Measurements from ENCODE around the gene SUMO3. TPM values are rescaled to one million over a fixed set of nuclear protein-coding genes. Genes with fewer than 3 reads are reported as not detected.

The SUMO3 gene
- total RNA-seq, 1 donor from 2014 or later = 66.0 TPM

GRCh38 chr21:44844256-44844655, 26.4 kb upstream of the SUMO3 start:
- intact Hi-C loops (cut with micrococcal nuclease) = no loop called here
- Mint-ChIP-seq H3K27ac (no peak overlapping the region), H3K9me3 (no peaks in the 10 kb centered on the region), H3K4me3 (no peak overlapping the region), H3K27me3 (peaks cover 26% of the 10 kb centered on the region), H3K36me3 (ENCODE audit: low read depth) (peaks cover 7% of the 10 kb centered on the region), H3K4me1 (peaks cover 15% of the 10 kb centered on the region)
- ChIA-PET POLR2A (no interaction called here), CTCF (no interaction called here)
- no peak for DNase-seq
- no peak for ATAC-seq (ENCODE audit: low read depth)
- TF ChIP-seq CTCF (IDR thresholded peaks at IDR 0.05) = no peak

GRCh38 chr21:44842721-44843445, 25.0 kb upstream of the SUMO3 start:
- no peak overlapping the region for H3K4me3 Mint-ChIP-seq
- peaks cover 32% of the 10 kb centered on the region for H3K27me3 Mint-ChIP-seq
- H3K4me1 Mint-ChIP-seq = peaks cover 15% of the 10 kb centered on the region
- no peak for TF ChIP-seq CTCF (IDR thresholded peaks at IDR 0.05)
- DNase-seq (no peak), ATAC-seq (ENCODE audit: low read depth) (no peak)
- intact Hi-C loops (cut with micrococcal nuclease) = no loop called here
- POLR2A ChIA-PET = no interaction called here
- CTCF ChIA-PET = no interaction called here
- H3K27ac Mint-ChIP-seq = no peak overlapping the region
- H3K9me3 Mint-ChIP-seq = no peaks in the 10 kb centered on the region
- no peaks in the 10 kb centered on the region for H3K36me3 Mint-ChIP-seq (ENCODE audit: low read depth)

GRCh38 chr21:44842087-44842486, 24.2 kb upstream of the SUMO3 start:
- H3K4me3 Mint-ChIP-seq = no peak overlapping the region
- ATAC-seq (ENCODE audit: low read depth) = no peak
- H3K36me3 Mint-ChIP-seq (ENCODE audit: low read depth) = no peaks in the 10 kb centered on the region
- no peaks in the 10 kb centered on the region for H3K9me3 Mint-ChIP-seq
- H3K27me3 Mint-ChIP-seq = peaks cover 32% of the 10 kb centered on the region
- H3K27ac Mint-ChIP-seq = no peak overlapping the region
- no peak for DNase-seq
- POLR2A ChIA-PET = no interaction called here
- no peak for TF ChIP-seq CTCF (IDR thresholded peaks at IDR 0.05)
- CTCF ChIA-PET = no interaction called here
- H3K4me1 Mint-ChIP-seq = peaks cover 13% of the 10 kb centered on the region
- intact Hi-C loops (cut with micrococcal nuclease) = no loop called here

GRCh38 chr21:44840771-44841170, 22.9 kb upstream of the SUMO3 start:
- Mint-ChIP-seq H3K36me3 (ENCODE audit: low read depth) (no peaks in the 10 kb centered on the region), H3K27me3 (peaks cover 32% of the 10 kb centered on the region), H3K4me3 (no peak overlapping the region), H3K4me1 (peaks cover 3% of the 10 kb centered on the region), H3K9me3 (no peaks in the 10 kb centered on the region), H3K27ac (no peak overlapping the region)
- ATAC-seq (ENCODE audit: low read depth) (no peak), DNase-seq (no peak)
- TF ChIP-seq CTCF (IDR thresholded peaks at IDR 0.05) = no peak
- ChIA-PET POLR2A (no interaction called here), CTCF (no interaction called here)
- intact Hi-C loops (cut with micrococcal nuclease) = no loop called here

- Mint-ChIP-seq H3K9me3 (no peaks in the 10 kb centered on the region), H3K27ac (no peak overlapping the region), H3K27me3 (peaks cover 23% of the 10 kb centered on the region), H3K4me1 (no peaks in the 10 kb centered on the region), H3K36me3 (ENCODE audit: low read depth) (no peaks in the 10 kb centered on the region), H3K4me3 (no peak overlapping the region)
- intact Hi-C loops (cut with micrococcal nuclease) = no loop called here
- POLR2A ChIA-PET = no interaction called here
- CTCF ChIA-PET = no interaction called here
- ATAC-seq (ENCODE audit: low read depth) (no peak), DNase-seq (no peak)
- no peak for TF ChIP-seq CTCF (IDR thresholded peaks at IDR 0.05)
Measured at GRCh38 chr21:44838951-44839350, 21.1 kb upstream of the SUMO3 start.

All from activated B cell treated with CpG ODN at 0.5 μM for 24 hours (primary cell).